Transverse colon (tissue), 4 donors: ENCODE measurements around the gene SEMA3G. TPM values are rescaled to one million over a fixed set of nuclear protein-coding genes. Genes with fewer than 3 reads are reported as not detected.

ENCODE experiments used
- DNase-seq: peaks from one replicate; pipeline ENCODE4 v3.0.0-alpha.2; 2019
- H3K27ac ChIP-seq, 4 donors: fragments of 200-600 bp; sonication (generic); 2 replicates each; pipeline ENCODE4 v1.5.1; 2016 to 2018; ENCODE audit warnings: inconsistent platforms in 4 of 4
- H3K27me3 ChIP-seq: fragments of 200-600 bp; sonication (generic); 2 replicates; pipeline ENCODE4 v1.5.1; 2017; ENCODE audit warnings: inconsistent platforms
- H3K36me3 ChIP-seq, 4 donors: fragments of 200-600 bp; sonication (generic); 2 replicates each; pipeline ENCODE4 v1.5.1; 2017 to 2019; ENCODE audit warnings: inconsistent platforms in 4 of 4
- H3K4me1 ChIP-seq, 4 donors: fragments of 200-600 bp; sonication (generic); 2 replicates each; pipeline ENCODE4 v1.5.1; 2017 to 2020; ENCODE audit warnings: inconsistent platforms in 4 of 4
- H3K4me3 ChIP-seq, 4 donors: fragments of 200-600 bp; sonication (generic); 1 replicate in 1 of 4; 2 replicates in 3 of 4; pipeline versions ENCODE4 v1.5.1 to v1.6.1; 2017 to 2019; ENCODE audit warnings: inconsistent platforms in 4 of 4
- H3K9me3 ChIP-seq, 2 donors: fragments of 200-600 bp; sonication (generic); 2 replicates each; pipeline ENCODE4 v1.5.1; 2017 to 2019; ENCODE audit warnings: inconsistent platforms in 2 of 2
- CTCF ChIP-seq, 5 experiments: fragments of 200-600 bp in 3 of 5; fragments of 450-650 bp in 2 of 5; sonication (generic) in 3 of 5; IDR thresholded peaks; 1 replicate in 2 of 5; 2 replicates in 3 of 5; pipeline ENCODE4 v1.5.1; 2016 to 2017; ENCODE audit warnings: antibody characterized with exemption in 5 of 5, inconsistent platforms in 3 of 5, mild to moderate bottlenecking in 2 of 5, moderate library complexity in 1 of 5
- EP300 ChIP-seq: sonication (generic); formaldehyde crosslinking; IDR thresholded peaks from one replicate; pipeline ENCODE4 v1.6.1; 2017; ENCODE audit warnings: antibody characterized with exemption, low read depth
- POLR2A ChIP-seq: fragments of 450-650 bp; IDR thresholded peaks from one replicate; pipeline ENCODE4 v1.6.1; 2016; ENCODE audit warnings: antibody characterized with exemption, mild to moderate bottlenecking, moderate library complexity
- POLR2AphosphoS5 ChIP-seq, 3 donors: sonication (generic); formaldehyde crosslinking; IDR thresholded peaks; one replicate each; pipeline ENCODE4 v1.6.1; 2016; ENCODE audit warnings: antibody characterized with exemption in 3 of 3
- WGBS, 2 donors: methylation state at CpG; one replicate each; pipeline ENCODE4 v1.1.5; 2018; ENCODE audit warnings: low coverage in 1 of 2; 5-methylcytosine and 5-hydroxymethylcytosine counted together
- in situ Hi-C, 4 donors: fragments of 200-750 bp; cut with MboI; loops; one replicate each; pipeline versions ENCODE4 v1.15.0 to v1.15.1; 2017; ENCODE audit warnings: low sequenced_read_pairs in 3 of 4, low pct_ligation_motif_present in 1 of 4, low pct_unique_long_range_greater_than_20kb in 1 of 4
- intact Hi-C: fragments of 100-400 bp; cut with DNase I; formaldehyde crosslinking; loops from one replicate; pipeline ENCODE4 v1.15.1; 2023; ENCODE audit warnings: low total_unique reads
- total RNA-seq, 4 donors: library from RNA; depleted of rRNA; stranded (reverse); fragments of >200 nt; gene quantifications; one replicate each; pipeline ENCODE4 v1.1.0, GENCODE V29; 2016

SEMA3G gene
- total RNA-seq, 4 donors from 2014 or later = 1.2 to 21.7 (median 2.3) TPM

- TF ChIP-seq EP300 = no peak
- TF ChIP-seq POLR2AphosphoS5 (IDR thresholded peaks at IDR 0.05) = no peak
- no peak for TF ChIP-seq CTCF (IDR thresholded peaks at IDR 0.05)
- Histone ChIP-seq H3K27me3 (no peaks in the 10 kb centered on the region), H3K4me1 (no peaks in the 10 kb centered on the region), H3K27ac (no peak overlapping the region), H3K36me3 (no peaks in the 10 kb centered on the region), H3K4me3 (no peak overlapping the region), H3K9me3 (no peaks in the 10 kb centered on the region)
- 91 to 100% methylated on average over 2 to 18 of the region's 18 CpGs for WGBS, 2 donors
- no peak for DNase-seq
- intact Hi-C loops = no loop called here
- in situ Hi-C loops = no loop called here
These were observed 50.8 kb downstream of the SEMA3G start for GRCh38 chr3:52393959-52394670.

- H3K36me3 ChIP-seq = no peaks in the 10 kb centered on the region
- no peak for DNase-seq
- WGBS, 2 donors = 94 to 96% methylated on average over 4 to 18 of the region's 18 CpGs
- H3K4me3 ChIP-seq = no peak overlapping the region
- in situ Hi-C loops = no loop called here
- H3K27ac ChIP-seq = no peak overlapping the region
- TF ChIP-seq CTCF (IDR thresholded peaks at IDR 0.05) (no peak), EP300 (no peak), POLR2A (no peak), POLR2AphosphoS5 (IDR thresholded peaks at IDR 0.05) (no peak)
- H3K27me3 ChIP-seq = no peaks in the 10 kb centered on the region
- no peaks in the 10 kb centered on the region for H3K9me3 ChIP-seq
- intact Hi-C loops = no loop called here
- H3K4me1 ChIP-seq = no peaks in the 10 kb centered on the region
These were observed 51.6 kb downstream of the SEMA3G start for GRCh38 chr3:52393131-52393807.

GRCh38 chr3:52392216-52392930 lies 52.5 kb downstream of the SEMA3G start:
- H3K4me3 ChIP-seq = no peak overlapping the region
- no peak for DNase-seq
- no peaks in the 10 kb centered on the region for H3K9me3 ChIP-seq
- no peak overlapping the region for H3K27ac ChIP-seq
- WGBS, 2 donors = 94% methylated on average over 16 of the region's 16 CpGs; no CpG with 5 or more reads in 1 of the 2 donors
- TF ChIP-seq CTCF (IDR thresholded peaks at IDR 0.05) (no peak), POLR2AphosphoS5 (IDR thresholded peaks at IDR 0.05) (no peak), EP300 (no peak), POLR2A (no peak)
- no peaks in the 10 kb centered on the region for H3K36me3 ChIP-seq
- H3K27me3 ChIP-seq = no peaks in the 10 kb centered on the region
- H3K4me1 ChIP-seq = no peaks in the 10 kb centered on the region
- intact Hi-C loops = no loop called here
- in situ Hi-C loops = no loop called here

GRCh38 chr3:52391096-52391495 lies 53.8 kb downstream of the SEMA3G start:
- intact Hi-C loops (loop anchor here (2.0 kb wide), 1 partner anchor 318 kb away; no protein-coding TSS in a partner anchor), in situ Hi-C loops (no loop called here)
- WGBS, 2 donors = 94% methylated on average over 12 of the region's 12 CpGs; no CpG with 5 or more reads in 1 of the 2 donors
- H3K4me1 ChIP-seq = no peaks in the 10 kb centered on the region
- no peak overlapping the region for H3K4me3 ChIP-seq
- no peak for DNase-seq
- no peaks in the 10 kb centered on the region for H3K9me3 ChIP-seq
- H3K27ac ChIP-seq = no peak overlapping the region
- no peaks in the 10 kb centered on the region for H3K36me3 ChIP-seq
- no peaks in the 10 kb centered on the region for H3K27me3 ChIP-seq
- TF ChIP-seq POLR2AphosphoS5 (IDR thresholded peaks at IDR 0.05) (no peak), EP300 (no peak), POLR2A (no peak), CTCF (IDR thresholded peaks at IDR 0.05) (no peak)
